ENCODE measurements around the gene ETFBKMT. TPM values are rescaled to one million over a fixed set of nuclear protein-coding genes. Genes with fewer than 3 reads are reported as not detected.

Gene ETFBKMT
- total RNA-seq (2021): 1.9 and 2.6 TPM in 2 replicates
- percentile 36 among the genes with signal in this experiment for Bru-seq, nascent RNA
- BruChase-seq, experiment 1, labeled RNA remaining after a 2-hour chase: percentile 42 among the genes with signal in this experiment
- percentile 36 among the genes with signal in this experiment for BruChase-seq, experiment 2, labeled RNA remaining after a 6-hour chase
- long read RNA-seq, full-length matches to known transcripts: 2 of 3 reads
- long read RNA-seq, partial matches to known transcripts: 1 of 3 reads
- long read RNA-seq, other reads (novel, unspliced or antisense): 0 of 3 reads

- no peaks in the 10 kb centered on the region for H3K27me3 ChIP-seq (replicated peaks; ENCODE audit: insufficient read depth, low read depth, low read length, poor library complexity)
- H3K4me1 ChIP-seq (ENCODE audit: insufficient read depth, low read length, poor library complexity, severe bottlenecking): peaks cover 3% of the 10 kb centered on the region
- CTCF ChIA-PET: no interaction called here
- no peaks in the 10 kb centered on the region for H3K9me3 ChIP-seq (ENCODE audit: low read depth, low read length, poor library complexity, severe bottlenecking)
- H3K4me3 ChIP-seq (ENCODE audit: low read depth, low read length, poor library complexity, severe bottlenecking): peak within 1 kb of the TSS; percentile 53
- TF ChIP-seq EZH2 (IDR thresholded peaks at IDR 0.05; ENCODE audit: borderline replicate concordance, low read depth, low read length, poor library complexity, severe bottlenecking) (no peak), CTCF (conservative IDR thresholded peaks at IDR 0.05; ENCODE audit: low read depth, low read length) (peak; percentile 44)
- TSS peak; percentile 94 for BruUV-seq (replicated peaks)
- POLR2A ChIA-PET (ENCODE audit: low non-redundant PET): no interaction called here
- H3K27ac ChIP-seq (ENCODE audit: low read depth, low read length, poor library complexity, severe bottlenecking): peak within 1 kb of the TSS; percentile 89
- DNase-seq (ENCODE audit: low spot score): peak; percentile 96
- H3K36me3 ChIP-seq (ENCODE audit: insufficient read depth, low read length, poor library complexity, severe bottlenecking): no peaks in the 10 kb centered on the region
- intact Hi-C loops (cut with micrococcal nuclease; ENCODE audit: unreplicated experiment): loop anchor here (10.0 kb wide), 1 partner anchor 1015 kb away; the partner anchor contains the start of gene DNM1L
Observed at GRCh38 chr12:31659087-31659942, at the start of gene ETFBKMT. Gene ETFBKMT (plus strand): TSS chr12:31659688. CDS start chr12:31661954, 2,266 bp downstream.

- intact Hi-C loops (cut with micrococcal nuclease; ENCODE audit: unreplicated experiment): no loop called here
- no TSS peak for BruUV-seq (replicated peaks)
- no peak overlapping the region for H3K4me3 ChIP-seq (ENCODE audit: low read depth, low read length, poor library complexity, severe bottlenecking)
- ChIA-PET POLR2A (ENCODE audit: low non-redundant PET) (no interaction called here), CTCF (interaction anchor here (0.6 kb wide), 1 partner anchor 341 kb away, joined by 3 read pairs; no protein-coding TSS in a partner anchor)
- H3K36me3 ChIP-seq (ENCODE audit: insufficient read depth, low read length, poor library complexity, severe bottlenecking): no peaks in the 10 kb centered on the region
- no peak overlapping the region for H3K27ac ChIP-seq (ENCODE audit: low read depth, low read length, poor library complexity, severe bottlenecking)
- no peak for TF ChIP-seq EZH2 (IDR thresholded peaks at IDR 0.05; ENCODE audit: borderline replicate concordance, low read depth, low read length, poor library complexity, severe bottlenecking)
- TF ChIP-seq CTCF (conservative IDR thresholded peaks at IDR 0.05; ENCODE audit: low read depth, low read length): no peak
- peaks cover 14% of the 10 kb centered on the region for H3K9me3 ChIP-seq (ENCODE audit: low read depth, low read length, poor library complexity, severe bottlenecking)
- no peaks in the 10 kb centered on the region for H3K4me1 ChIP-seq (ENCODE audit: insufficient read depth, low read length, poor library complexity, severe bottlenecking)
- no peak for DNase-seq (ENCODE audit: low spot score)
- no peaks in the 10 kb centered on the region for H3K27me3 ChIP-seq (replicated peaks; ENCODE audit: insufficient read depth, low read depth, low read length, poor library complexity)
Observed at GRCh38 chr12:31612819-31613218, 46.7 kb upstream of the ETFBKMT start.

- intact Hi-C loops (cut with micrococcal nuclease; ENCODE audit: unreplicated experiment): no loop called here
- no peak for TF ChIP-seq EZH2 (IDR thresholded peaks at IDR 0.05; ENCODE audit: borderline replicate concordance, low read depth, low read length, poor library complexity, severe bottlenecking)
- TF ChIP-seq CTCF (conservative IDR thresholded peaks at IDR 0.05; ENCODE audit: low read depth, low read length): no peak
- ChIA-PET POLR2A (ENCODE audit: low non-redundant PET) (no interaction called here), CTCF (no interaction called here)
- Histone ChIP-seq H3K27me3 (replicated peaks; ENCODE audit: insufficient read depth, low read depth, low read length, poor library complexity) (no peaks in the 10 kb centered on the region), H3K27ac (ENCODE audit: low read depth, low read length, poor library complexity, severe bottlenecking) (no peak overlapping the region), H3K9me3 (ENCODE audit: low read depth, low read length, poor library complexity, severe bottlenecking) (no peaks in the 10 kb centered on the region), H3K36me3 (ENCODE audit: insufficient read depth, low read length, poor library complexity, severe bottlenecking) (no peaks in the 10 kb centered on the region), H3K4me3 (ENCODE audit: low read depth, low read length, poor library complexity, severe bottlenecking) (no peak overlapping the region), H3K4me1 (ENCODE audit: insufficient read depth, low read length, poor library complexity, severe bottlenecking) (no peaks in the 10 kb centered on the region)
- no peak for DNase-seq (ENCODE audit: low spot score)
- BruUV-seq (replicated peaks): no TSS peak
Observed at GRCh38 chr12:31618228-31619025, 41.1 kb upstream of the ETFBKMT start.
